Measurements from ENCODE around the gene FGD2. TPM values are rescaled to one million over a fixed set of nuclear protein-coding genes. Genes with fewer than 3 reads are reported as not detected.

The FGD2 gene
- total and polyA plus RNA-seq, 5 donors from 2014 or later, result 0.21 to 1.9 (median 0.60) TPM; not detected in 1

DNA sequence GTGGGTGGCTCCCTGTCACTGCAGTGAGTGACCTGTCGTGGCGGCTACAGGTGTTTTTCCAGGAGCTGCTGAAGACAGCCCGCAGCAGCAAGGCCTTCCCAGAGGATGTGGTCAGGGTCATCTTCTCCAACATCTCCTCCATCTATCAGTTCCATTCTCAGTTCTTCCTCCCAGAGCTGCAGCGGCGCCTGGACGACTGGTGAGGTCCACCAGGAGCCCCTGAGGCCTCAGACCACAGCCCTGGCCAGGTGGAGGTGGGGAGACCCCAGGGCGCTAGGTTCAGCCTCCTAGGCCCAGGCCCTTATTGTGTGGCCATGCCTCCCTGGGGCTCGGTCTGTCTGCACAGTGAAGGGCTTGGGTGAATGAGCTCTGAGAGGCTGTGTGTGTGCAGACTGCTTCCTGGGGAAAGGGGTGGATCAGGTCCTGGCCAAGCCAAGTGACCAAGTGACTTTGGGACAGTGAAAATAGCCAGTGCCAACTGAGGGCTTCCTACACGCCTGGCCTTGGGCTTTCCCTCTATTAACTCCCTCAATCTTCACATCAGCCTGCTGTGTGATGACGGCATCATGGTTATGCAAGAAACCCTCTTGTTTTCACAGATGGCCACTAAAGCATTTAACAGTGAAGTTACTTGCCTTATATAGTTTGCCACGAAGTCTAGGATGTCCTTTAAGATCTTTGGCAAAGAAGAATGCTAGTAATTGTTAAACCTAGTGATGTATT is 6.4 kb downstream of the FGD2 start:
- Histone ChIP-seq H3K4me3 (ENCODE audit: low read depth, low read length) (no peak overlapping the region), H3K9me3 (ENCODE audit: control insufficient read depth in 2 of 2, low read length in 2 of 2) (no peaks in the 10 kb centered on the region), H3K27ac (ENCODE audit: insufficient read depth, low read length, poor library complexity, severe bottlenecking) (no peak overlapping the region), H3K36me3 (ENCODE audit: control insufficient read depth, insufficient read depth, low read length) (no peaks in the 10 kb centered on the region), H3K27me3 (ENCODE audit: control insufficient read depth, insufficient read depth, low read length) (no peaks in the 10 kb centered on the region), H3K4me1 (ENCODE audit: control insufficient read depth, insufficient read depth, low read length, poor library complexity, severe bottlenecking) (peaks cover under 1% of the 10 kb centered on the region)
- Mint-ChIP-seq H3K27ac (no peak overlapping the region), H3K4me3 (peak overlapping the region in 1 of 4 donors; percentile 27), H3K36me3 (no peaks in the 10 kb centered on the region), H3K27me3 (no peaks in the 10 kb centered on the region), H3K9me3 (no peaks in the 10 kb centered on the region), H3K4me1 (peaks cover 0 to 5% (median 0%) of the 10 kb centered on the region in 4 donors)
- ATAC-seq (ENCODE audit: low read depth in 2 of 2) (no peak), DNase-seq (no peak)

DNA sequence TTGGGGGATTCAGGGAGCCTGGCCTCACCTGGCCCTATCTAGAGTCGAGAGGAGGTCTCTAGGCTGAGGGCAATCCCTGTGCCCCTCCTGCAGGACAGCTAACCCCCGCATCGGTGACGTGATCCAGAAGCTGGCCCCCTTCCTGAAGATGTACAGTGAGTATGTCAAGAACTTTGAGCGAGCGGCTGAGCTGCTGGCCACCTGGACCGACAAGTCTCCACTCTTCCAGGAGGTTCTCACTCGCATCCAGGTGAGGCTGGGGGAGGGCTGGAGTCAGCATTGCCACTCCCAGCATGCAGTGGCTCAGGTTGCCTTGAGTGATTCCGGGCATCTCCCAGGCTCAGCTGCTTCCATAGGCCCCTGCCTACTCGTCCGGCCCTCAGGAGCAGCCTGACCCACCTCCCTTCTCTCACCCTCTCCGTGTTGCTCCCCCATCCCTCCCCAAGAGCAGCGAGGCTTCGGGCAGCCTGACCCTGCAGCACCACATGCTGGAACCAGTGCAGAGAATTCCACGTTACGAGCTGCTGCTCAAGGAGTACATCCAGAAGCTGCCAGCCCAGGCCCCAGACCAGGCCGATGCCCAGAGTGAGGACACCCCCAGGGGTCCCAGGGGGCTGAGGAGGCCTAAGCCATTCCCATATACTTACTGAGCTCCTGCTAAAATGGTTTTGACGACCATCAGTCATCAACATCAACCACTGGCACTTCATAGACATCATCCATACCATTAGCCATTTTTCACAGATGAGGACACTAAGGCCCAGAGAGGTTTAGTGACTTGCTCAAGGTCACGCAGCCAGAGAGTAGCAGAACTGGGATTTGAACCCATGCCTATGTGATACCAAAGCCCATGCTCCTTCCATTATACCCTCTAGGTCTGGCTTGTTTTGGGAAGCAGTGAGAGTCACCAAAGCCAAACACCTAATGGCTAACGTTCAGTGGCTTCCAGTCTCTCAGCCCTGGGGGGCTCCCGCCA is 8.3 kb downstream of the FGD2 start:
- Histone ChIP-seq H3K27ac (ENCODE audit: insufficient read depth, low read length, poor library complexity, severe bottlenecking) (no peak overlapping the region), H3K36me3 (ENCODE audit: control insufficient read depth, insufficient read depth, low read length) (no peaks in the 10 kb centered on the region), H3K4me1 (ENCODE audit: control insufficient read depth, insufficient read depth, low read length, poor library complexity, severe bottlenecking) (peaks cover 11% of the 10 kb centered on the region), H3K4me3 (ENCODE audit: low read depth, low read length) (no peak overlapping the region), H3K9me3 (ENCODE audit: control insufficient read depth in 2 of 2, low read length in 2 of 2) (no peaks in the 10 kb centered on the region), H3K27me3 (ENCODE audit: control insufficient read depth, insufficient read depth, low read length) (no peaks in the 10 kb centered on the region)
- Mint-ChIP-seq H3K27me3 (no peaks in the 10 kb centered on the region), H3K9me3 (no peaks in the 10 kb centered on the region), H3K27ac (no peak overlapping the region), H3K36me3 (no peaks in the 10 kb centered on the region), H3K4me3 (no peak overlapping the region), H3K4me1 (peaks cover 0 to 12% (median 11%) of the 10 kb centered on the region in 4 donors)
- ATAC-seq (ENCODE audit: low read depth in 2 of 2), result no peak
- no peak for DNase-seq

DNA sequence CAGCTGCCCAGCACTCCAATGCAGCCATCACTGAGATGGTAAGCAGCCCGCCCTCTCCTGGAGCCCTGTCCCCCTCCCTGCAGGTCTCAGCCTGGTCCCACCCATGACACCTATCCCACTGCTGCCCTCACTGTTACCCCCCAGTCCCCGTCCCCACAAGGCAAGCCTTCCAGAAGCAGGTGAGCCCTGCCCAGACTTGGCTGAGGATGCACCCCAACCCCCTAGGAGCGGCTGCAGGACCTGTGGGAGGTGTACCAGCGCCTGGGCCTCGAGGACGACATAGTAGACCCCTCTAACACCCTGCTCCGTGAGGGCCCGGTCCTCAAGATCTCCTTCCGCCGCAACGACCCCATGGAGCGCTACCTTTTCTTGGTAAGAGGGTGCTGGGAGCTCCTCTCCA is 9.2 kb downstream of the FGD2 start:
- no peak overlapping the region for H3K27ac Mint-ChIP-seq
- no peaks in the 10 kb centered on the region for H3K36me3 ChIP-seq (ENCODE audit: control insufficient read depth, insufficient read depth, low read length)
- no peaks in the 10 kb centered on the region for H3K27me3 Mint-ChIP-seq
- no peaks in the 10 kb centered on the region for H3K27me3 ChIP-seq (ENCODE audit: control insufficient read depth, insufficient read depth, low read length)
- no peak overlapping the region for H3K4me3 Mint-ChIP-seq
- DNase-seq (no peak), ATAC-seq (ENCODE audit: low read depth in 2 of 2) (no peak)
- H3K4me1 ChIP-seq (ENCODE audit: control insufficient read depth, insufficient read depth, low read length, poor library complexity, severe bottlenecking), result peaks cover 17% of the 10 kb centered on the region
- H3K4me1 Mint-ChIP-seq, result peaks cover 0 to 21% (median 17%) of the 10 kb centered on the region in 4 donors
- H3K9me3 Mint-ChIP-seq, result no peaks in the 10 kb centered on the region
- no peaks in the 10 kb centered on the region for H3K36me3 Mint-ChIP-seq
- H3K9me3 ChIP-seq (ENCODE audit: control insufficient read depth in 2 of 2, low read length in 2 of 2), result no peaks in the 10 kb centered on the region
- H3K27ac ChIP-seq (ENCODE audit: insufficient read depth, low read length, poor library complexity, severe bottlenecking), result no peak overlapping the region
- no peak overlapping the region for H3K4me3 ChIP-seq (ENCODE audit: low read depth, low read length)

DNA sequence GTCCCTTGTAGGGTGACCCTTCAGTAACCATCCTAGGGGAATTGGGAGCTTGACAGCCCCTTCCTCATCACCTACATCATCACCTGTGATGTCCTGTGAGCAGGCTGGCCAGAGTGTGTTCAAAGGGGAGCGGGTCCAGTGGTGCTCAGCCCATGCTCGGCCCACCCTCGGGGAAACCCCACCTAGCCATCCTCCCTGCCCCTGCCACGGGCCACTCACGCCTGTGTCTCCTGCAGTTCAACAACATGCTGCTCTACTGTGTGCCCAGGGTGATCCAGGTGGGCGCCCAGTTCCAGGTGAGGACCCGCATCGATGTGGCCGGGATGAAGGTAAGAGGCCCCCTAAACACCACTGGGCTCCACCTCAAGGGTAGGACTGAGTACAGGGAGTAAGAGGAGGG is 10.1 kb downstream of the FGD2 start:
- Mint-ChIP-seq H3K4me3 (no peak overlapping the region), H3K27me3 (no peaks in the 10 kb centered on the region), H3K9me3 (no peaks in the 10 kb centered on the region), H3K4me1 (peaks cover 0 to 23% (median 18%) of the 10 kb centered on the region in 4 donors), H3K27ac (no peak overlapping the region), H3K36me3 (no peaks in the 10 kb centered on the region)
- DNase-seq, result no peak
- no peaks in the 10 kb centered on the region for H3K9me3 ChIP-seq (ENCODE audit: control insufficient read depth in 2 of 2, low read length in 2 of 2)
- peaks cover 17% of the 10 kb centered on the region for H3K4me1 ChIP-seq (ENCODE audit: control insufficient read depth, insufficient read depth, low read length, poor library complexity, severe bottlenecking)
- no peaks in the 10 kb centered on the region for H3K27me3 ChIP-seq (ENCODE audit: control insufficient read depth, insufficient read depth, low read length)
- no peak overlapping the region for H3K4me3 ChIP-seq (ENCODE audit: low read depth, low read length)
- no peak overlapping the region for H3K27ac ChIP-seq (ENCODE audit: insufficient read depth, low read length, poor library complexity, severe bottlenecking)
- no peaks in the 10 kb centered on the region for H3K36me3 ChIP-seq (ENCODE audit: control insufficient read depth, insufficient read depth, low read length)
- no peak for ATAC-seq (ENCODE audit: low read depth in 2 of 2)

DNA sequence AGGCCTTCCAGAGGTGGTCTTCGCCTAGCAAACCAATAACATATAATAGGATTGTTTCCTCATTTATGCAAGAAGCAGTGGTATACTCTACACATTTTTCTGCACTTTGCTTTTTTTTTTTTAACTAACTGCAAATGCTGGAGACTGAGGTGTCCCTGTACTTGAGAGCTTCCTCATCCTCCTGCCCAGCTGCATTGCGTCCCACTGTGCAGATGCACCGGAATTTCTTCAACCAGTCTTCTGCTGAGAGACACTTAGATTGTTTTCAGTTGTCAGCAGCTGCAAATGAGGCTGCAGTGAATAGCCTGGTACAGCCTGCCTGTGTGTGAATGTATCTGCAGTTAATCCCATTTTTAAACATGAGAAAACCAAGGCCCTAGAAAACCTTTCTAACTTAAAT is 11.5 kb downstream of the FGD2 start:
- ATAC-seq (ENCODE audit: low read depth in 2 of 2) (no peak), DNase-seq (no peak)
- Histone ChIP-seq H3K4me3 (ENCODE audit: low read depth, low read length) (no peak overlapping the region), H3K4me1 (ENCODE audit: control insufficient read depth, insufficient read depth, low read length, poor library complexity, severe bottlenecking) (peaks cover 24% of the 10 kb centered on the region), H3K9me3 (ENCODE audit: control insufficient read depth in 2 of 2, low read length in 2 of 2) (no peaks in the 10 kb centered on the region), H3K27ac (ENCODE audit: insufficient read depth, low read length, poor library complexity, severe bottlenecking) (no peak overlapping the region), H3K36me3 (ENCODE audit: control insufficient read depth, insufficient read depth, low read length) (no peaks in the 10 kb centered on the region), H3K27me3 (ENCODE audit: control insufficient read depth, insufficient read depth, low read length) (no peaks in the 10 kb centered on the region)
- H3K4me3 Mint-ChIP-seq, result peak overlapping the region in 1 of 4 donors; percentile 15
- H3K9me3 Mint-ChIP-seq, result no peaks in the 10 kb centered on the region
- no peak overlapping the region for H3K27ac Mint-ChIP-seq
- no peaks in the 10 kb centered on the region for H3K27me3 Mint-ChIP-seq
- H3K4me1 Mint-ChIP-seq, result peaks cover 5 to 37% (median 27%) of the 10 kb centered on the region in 4 donors
- no peaks in the 10 kb centered on the region for H3K36me3 Mint-ChIP-seq

DNA sequence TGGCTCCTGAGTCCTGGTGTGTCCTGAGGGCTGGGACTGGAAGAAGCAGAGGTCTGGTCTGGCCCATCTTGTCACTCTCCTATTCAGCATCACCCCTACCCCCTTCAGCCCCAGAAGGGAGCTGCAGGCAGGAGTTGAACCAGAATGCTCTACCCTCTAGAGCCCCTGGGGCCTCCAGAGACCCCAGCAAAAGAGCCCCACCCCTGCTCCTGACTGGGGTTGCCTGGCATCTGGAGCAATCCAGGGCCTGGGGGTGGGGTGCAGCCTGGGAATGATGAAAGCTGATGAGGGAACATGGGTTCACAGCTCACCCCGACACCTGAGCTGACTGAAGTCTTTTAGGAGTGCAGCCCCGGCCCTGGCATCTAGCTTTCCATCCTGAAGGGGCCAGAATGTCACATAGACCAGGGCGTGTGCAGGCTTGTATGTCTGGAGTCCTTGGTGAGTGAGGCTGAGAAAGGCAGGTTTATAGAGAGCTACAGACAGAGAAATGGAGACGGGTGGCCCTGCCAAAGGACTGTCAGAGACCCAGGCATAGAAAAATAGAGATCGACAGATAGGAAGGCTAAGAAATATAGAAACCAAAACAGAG is 12.2 kb downstream of the FGD2 start:
- Mint-ChIP-seq H3K9me3 (no peaks in the 10 kb centered on the region), H3K36me3 (no peaks in the 10 kb centered on the region), H3K4me3 (peak overlapping the region in 2 of 4 donors; percentile 22 to 64), H3K27me3 (no peaks in the 10 kb centered on the region), H3K27ac (peak overlapping the region; percentile 1 to 86 (median 80)), H3K4me1 (peaks cover 5 to 44% (median 32%) of the 10 kb centered on the region in 4 donors)
- Histone ChIP-seq H3K27me3 (ENCODE audit: control insufficient read depth, insufficient read depth, low read length) (no peaks in the 10 kb centered on the region), H3K4me3 (ENCODE audit: low read depth, low read length) (no peak overlapping the region), H3K27ac (ENCODE audit: insufficient read depth, low read length, poor library complexity, severe bottlenecking) (peak overlapping the region; percentile 34), H3K36me3 (ENCODE audit: control insufficient read depth, insufficient read depth, low read length) (no peaks in the 10 kb centered on the region), H3K4me1 (ENCODE audit: control insufficient read depth, insufficient read depth, low read length, poor library complexity, severe bottlenecking) (peaks cover 31% of the 10 kb centered on the region), H3K9me3 (ENCODE audit: control insufficient read depth in 2 of 2, low read length in 2 of 2) (no peaks in the 10 kb centered on the region)
- DNase-seq (no peak), ATAC-seq (ENCODE audit: low read depth in 2 of 2) (no peak)

DNA sequence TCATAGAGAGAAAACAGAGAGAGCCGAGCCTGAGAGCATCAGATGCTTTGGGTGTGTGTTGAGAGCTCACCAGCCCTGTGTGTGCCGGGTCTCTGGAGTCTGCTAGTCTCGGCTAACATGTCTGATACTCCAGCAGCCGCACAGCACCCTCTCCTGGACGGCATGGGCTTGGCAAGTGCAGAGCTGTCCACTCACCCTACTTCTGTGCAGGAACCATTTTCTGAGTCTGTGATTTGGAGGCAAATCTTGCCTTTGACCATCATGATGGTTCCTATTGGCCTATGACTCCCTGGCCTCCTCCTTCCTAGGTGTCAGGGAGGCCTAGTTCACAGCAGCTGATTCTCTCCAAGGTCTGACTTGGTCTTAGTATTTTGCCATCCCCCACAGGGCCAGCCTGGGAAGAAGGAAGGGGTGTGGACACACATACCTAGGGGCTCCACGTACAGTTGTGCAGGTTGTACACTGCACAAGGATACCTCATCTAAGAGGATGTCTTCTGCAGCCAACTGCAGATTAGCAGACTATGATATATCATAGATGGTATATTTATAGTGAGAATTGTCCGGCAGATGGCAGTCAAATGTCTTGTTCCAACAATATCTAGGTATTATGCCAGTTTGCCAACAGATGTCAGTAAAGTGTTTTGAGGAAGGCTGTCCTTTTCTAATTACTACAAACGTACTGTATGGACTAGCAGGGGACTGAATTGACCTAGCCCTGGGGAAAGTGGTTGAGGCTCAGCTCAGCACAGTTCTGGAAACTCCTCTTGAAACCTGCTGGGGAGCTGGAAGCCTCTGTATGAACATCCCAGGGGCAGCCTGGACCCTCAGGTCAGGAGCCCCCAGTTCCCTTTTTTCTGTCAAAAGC is 13.0 kb downstream of the FGD2 start:
- Mint-ChIP-seq H3K36me3 (no peaks in the 10 kb centered on the region), H3K9me3 (no peaks in the 10 kb centered on the region), H3K27me3 (no peaks in the 10 kb centered on the region), H3K4me3 (peak overlapping the region in 3 of 4 donors; percentile 1 to 64 (median 22)), H3K4me1 (peaks cover 5 to 51% (median 39%) of the 10 kb centered on the region in 4 donors), H3K27ac (peak overlapping the region; percentile 66 to 86 (median 80))
- ATAC-seq (ENCODE audit: low read depth in 2 of 2), result peak; percentile 89 to 91
- no peaks in the 10 kb centered on the region for H3K9me3 ChIP-seq (ENCODE audit: control insufficient read depth in 2 of 2, low read length in 2 of 2)
- peak; percentile 74 to 94 (median 87) for DNase-seq
- H3K4me1 ChIP-seq (ENCODE audit: control insufficient read depth, insufficient read depth, low read length, poor library complexity, severe bottlenecking), result peaks cover 32% of the 10 kb centered on the region
- no peaks in the 10 kb centered on the region for H3K27me3 ChIP-seq (ENCODE audit: control insufficient read depth, insufficient read depth, low read length)
- no peaks in the 10 kb centered on the region for H3K36me3 ChIP-seq (ENCODE audit: control insufficient read depth, insufficient read depth, low read length)
- H3K27ac ChIP-seq (ENCODE audit: insufficient read depth, low read length, poor library complexity, severe bottlenecking), result peak overlapping the region; percentile 34
- peak overlapping the region; percentile 29 for H3K4me3 ChIP-seq (ENCODE audit: low read depth, low read length)

All from CD4-positive, CD25-positive, alpha-beta regulatory T cell (primary cell).